Endothelial cell of umbilical vein (primary cell): ENCODE measurements around the gene TRIM41. TPM values are rescaled to one million over a fixed set of nuclear protein-coding genes. Genes with fewer than 3 reads are reported as not detected.

Experiments
- BruUV-seq: library from RNA; stranded (reverse); fragments of 400-500 nt; replicated peaks from 2 replicates; lab custom pipeline; 2021; lab: Mats Ljungman, UMichigan
- CTCF ChIA-PET: fragments of 300-600, 350-600 bp; sonication (Branson Sonifier 250); formaldehyde crosslinking; loops from one replicate; lab custom pipeline; 2021; ENCODE audit warnings: antibody characterized with exemption, inconsistent platforms; lab: Charles Lee
- POLR2A ChIA-PET: fragments of 300-600, 350-600 bp; sonication (Branson Sonifier 250); formaldehyde crosslinking; loops from one replicate; lab custom pipeline; 2021; ENCODE audit warnings: antibody characterized with exemption, inconsistent platforms; lab: Charles Lee
- DNase-seq: peaks from one replicate; pipeline ENCODE4 v3.0.0-alpha.2; 2011; ENCODE audit warnings: low read depth, low spot score
- FAIRE-seq: peaks from 2 replicates; lab custom pipeline; 2011; peaks lifted over from hg19 to GRCh38; lab: Jason Lieb, UNC
- H2AFZ ChIP-seq: 2 replicates; pipeline ENCODE4 v1.6.0; 2012; ENCODE audit warnings: low read depth, low read length, control low read depth, inconsistent platforms
- H3K27ac ChIP-seq: 2 replicates; pipeline ENCODE4 v1.5.1; 2011; ENCODE audit warnings: low read depth, mild to moderate bottlenecking, control low read depth, low read length, moderate library complexity; ENCODE audit not compliant: insufficient read depth
- H3K27me3 ChIP-seq, 2 experiments: 2 replicates each; pipeline versions ENCODE4 v1.6.0 to v1.6.1; 2011; ENCODE audit warnings: low read length in 2 of 2, mixed read lengths in 1 of 2; ENCODE audit not compliant: control insufficient read depth in 2 of 2, insufficient read depth in 2 of 2
- H3K36me3 ChIP-seq, 2 experiments: 2 replicates in 1 of 2; 3 replicates in 1 of 2; pipeline ENCODE4 v1.5.1; 2011; ENCODE audit warnings: low read length in 2 of 2, mild to moderate bottlenecking in 1 of 2, moderate library complexity in 1 of 2; ENCODE audit not compliant: control insufficient read depth in 2 of 2, insufficient read depth in 2 of 2; ENCODE audit errors: extremely low read depth in 1 of 2
- H3K4me1 ChIP-seq: 3 replicates; pipeline ENCODE4 v1.5.1; 2011; ENCODE audit warnings: mild to moderate bottlenecking, low read length; ENCODE audit not compliant: control insufficient read depth, insufficient read depth; ENCODE audit errors: extremely low read depth
- H3K4me2 ChIP-seq: 2 replicates; pipeline ENCODE4 v1.6.1; 2011; ENCODE audit warnings: low read length, control low read depth, mixed read lengths; ENCODE audit not compliant: insufficient read depth
- H3K4me3 ChIP-seq, 3 experiments: fragments of 200-600 bp in 1 of 3; sonication (generic), shearing (Covaris generic) in 1 of 3; replicated peaks in 1 of 3; 2 replicates each; pipeline ENCODE4 v1.5.1; 2011 to 2016; ENCODE audit warnings: control low read depth in 3 of 3, low read length in 3 of 3, mild to moderate bottlenecking in 2 of 3, inconsistent platforms in 1 of 3, low read depth in 1 of 3, moderate library complexity in 1 of 3; ENCODE audit not compliant: insufficient read depth in 1 of 3
- H3K79me2 ChIP-seq: 2 replicates; pipeline ENCODE4 v1.6.0; 2012; ENCODE audit warnings: low read length, inconsistent platforms; ENCODE audit not compliant: control insufficient read depth, insufficient read depth
- H3K9ac ChIP-seq: replicated peaks from 2 replicates; pipeline ENCODE3; 2011; ENCODE audit warnings: low read length, control low read depth; ENCODE audit not compliant: insufficient read depth; ENCODE audit errors: extremely low read depth
- H3K9me1 ChIP-seq: replicated peaks from 3 replicates; pipeline ENCODE4 v1.6.0; 2011; ENCODE audit warnings: mild to moderate bottlenecking, low read length; ENCODE audit not compliant: control insufficient read depth, insufficient read depth; ENCODE audit errors: extremely low read depth
- H3K9me3 ChIP-seq: replicated peaks from 2 replicates; pipeline ENCODE4 v1.5.1; 2012; ENCODE audit warnings: low read length, inconsistent platforms; ENCODE audit not compliant: control insufficient read depth, insufficient read depth
- H4K20me1 ChIP-seq: replicated peaks from 2 replicates; pipeline ENCODE3; 2011; ENCODE audit warnings: mild to moderate bottlenecking, low read length; ENCODE audit not compliant: control insufficient read depth, insufficient read depth; ENCODE audit errors: extremely low read depth
- CTCF ChIP-seq, 2 donors: IDR thresholded peaks; 1 replicate in 1 of 2; 2 replicates in 1 of 2; pipeline ENCODE4 v1.5.1; 2011; ENCODE audit warnings: low read length in 2 of 2, mild to moderate bottlenecking in 2 of 2, moderate library complexity in 2 of 2, control low read depth in 1 of 2, inconsistent platforms in 1 of 2, low read depth in 1 of 2; ENCODE audit not compliant: insufficient read depth in 1 of 2; ENCODE audit errors: extremely low read depth in 1 of 2
- EZH2 ChIP-seq: IDR thresholded peaks from 2 replicates; pipeline ENCODE4 v1.6.1; 2012; ENCODE audit warnings: borderline replicate concordance, low read depth, mild to moderate bottlenecking, moderate library complexity, low read length, inconsistent platforms; ENCODE audit not compliant: severe bottlenecking
- FOS ChIP-seq: IDR thresholded peaks from 2 replicates; pipeline ENCODE4 v1.6.1; 2011; ENCODE audit warnings: mild to moderate bottlenecking, low read length, moderate library complexity, borderline replicate concordance; ENCODE audit not compliant: insufficient read depth
- GATA2 ChIP-seq: IDR thresholded peaks from 2 replicates; pipeline ENCODE4 v1.7.0; 2011; ENCODE audit warnings: low read depth, mild to moderate bottlenecking, moderate library complexity, mixed read lengths, low read length; ENCODE audit not compliant: insufficient read length, insufficient read depth
- JUN ChIP-seq: IDR thresholded peaks from 2 replicates; pipeline ENCODE4 v1.6.1; 2011; ENCODE audit warnings: borderline replicate concordance, low read depth; ENCODE audit not compliant: insufficient read length, insufficient read depth
- MAX ChIP-seq: IDR thresholded peaks from 2 replicates; pipeline ENCODE4 v1.6.1; 2011; ENCODE audit not compliant: insufficient read depth, insufficient read length
- MYC ChIP-seq: IDR thresholded peaks from one replicate; pipeline ENCODE4 v1.6.1; 2011; ENCODE audit warnings: mild to moderate bottlenecking, low read depth, low read length
- POLR2A ChIP-seq: IDR thresholded peaks from 2 replicates; pipeline ENCODE4 v1.6.1; 2012; ENCODE audit warnings: low read depth, mild to moderate bottlenecking, control low read depth, low read length
- POLR2AphosphoS5 ChIP-seq: IDR thresholded peaks from 2 replicates; pipeline ENCODE4 v1.6.1; 2012; ENCODE audit warnings: low read depth, mild to moderate bottlenecking, control low read depth, low read length, moderate library complexity; ENCODE audit not compliant: insufficient read depth
- dilution Hi-C: fragments of 300-500 bp; cut with MboI; formaldehyde crosslinking; loops from one replicate; pipeline ENCODE4 v1.15.0; 2019; ENCODE audit warnings: low sequenced_read_pairs; ENCODE audit not compliant: extremely low pct_ligation_motif_present
- intact Hi-C: fragments of 100-400 bp; cut with micrococcal nuclease; formaldehyde crosslinking; loops from one replicate; pipeline ENCODE4 v1.10.0; 2022
- polyA plus RNA-seq, 4 experiments: library from polyadenylated mRNA; depleted of rRNA in 3 of 4; stranded (reverse) in 3 of 4; unstranded in 1 of 4; fragments of >200 nt; gene quantifications; 2 replicates each; pipeline versions ENCODE4 v1.2.1 to v1.2.3, GENCODE V29; 2011 to 2012; ENCODE audit warnings: missing spikeins in 1 of 4
- total RNA-seq: library from RNA; stranded (reverse); gene quantifications from 2 replicates; pipeline ENCODE4 v1.2.3, GENCODE V29; 2021

TRIM41 gene
- total and polyA plus RNA-seq, 2 donors (not counting 3 experiments of a cell fraction or from before 2014, with no cell fraction given), result 11.2 to 19.9 TPM

- Histone ChIP-seq H3K36me3 (peaks cover 4 to 5% of the 10 kb centered on the region in 2 experiments), H3K4me1 (peaks cover 23% of the 10 kb centered on the region), H4K20me1 (peaks cover 2% of the 10 kb centered on the region), H3K4me3 (peak within 1 kb of the TSS; percentile 23 to 83 (median 59)), H3K9me3 (no peaks in the 10 kb centered on the region), H3K9me1 (no peaks in the 10 kb centered on the region), H3K9ac (peak within 1 kb of the TSS; percentile 98), H3K27ac (peak within 1 kb of the TSS; percentile 95), H3K27me3 (no peaks in the 10 kb centered on the region), H3K4me2 (peak within 1 kb of the TSS; percentile 52), H3K79me2 (peaks cover 54% of the 10 kb centered on the region), H2AFZ (peak within 1 kb of the TSS; percentile 84)
- FAIRE-seq (peak; percentile 96), DNase-seq (peak; percentile 92)
- BruUV-seq, result no TSS peak
- TF ChIP-seq POLR2A, result peak; percentile 80
- TF ChIP-seq POLR2AphosphoS5, result peak; percentile 97
- TF ChIP-seq MYC, result peak; percentile 71
- no peak for TF ChIP-seq CTCF (IDR thresholded peaks at IDR 0.05; ENCODE audit: extremely low read depth in 1 of 2, insufficient read depth in 1 of 2, low read depth in 1 of 2, low read length in 2 of 2)
- TF ChIP-seq GATA2, result no peak
- peak; percentile 57 for TF ChIP-seq MAX
- no peak for TF ChIP-seq EZH2
- no peak for TF ChIP-seq FOS
- TF ChIP-seq JUN, result no peak
- dilution Hi-C loops, result no loop called here
- CTCF ChIA-PET, result interaction anchor here (0.6 to 3.2 kb wide), 6 partner anchors 11 to 1235 kb away, joined by 3 to 16 read pairs (median 4); no protein-coding TSS in a partner anchor
- POLR2A ChIA-PET, result interaction anchor here (0.7 to 1.5 kb wide), 3 partner anchors 16 to 1151 kb away, joined by 3 to 13 read pairs (median 4); partner anchors contain the start of gene RACK1
- intact Hi-C loops, result loop anchor here (1.0 to 5.0 kb wide), 6 partner anchors 15 to 459 kb away; partner anchors contain the start of genes MGAT1, TRIM41 and ZFP62
Observed at GRCh38 chr5:181260720-181261319, 37.7 kb downstream of the TRIM41 start, which contains the start of gene TRIM52. Gene TRIM52 (minus strand): TSS chr5:181261143. CDS start chr5:181260813, 330 bp downstream.
